ENCODE data around the gene NANOS2. TPM values are rescaled to one million over a fixed set of nuclear protein-coding genes. Genes with fewer than 3 reads are reported as not detected.
"Not testable (repeated sequence)": the region's sequence is repeated elsewhere in the genome, so short reads cannot be mapped to it uniquely, and the experiment has no call there.

NANOS2 gene
- total and polyA plus RNA-seq, 9 donors: not detected

DNA sequence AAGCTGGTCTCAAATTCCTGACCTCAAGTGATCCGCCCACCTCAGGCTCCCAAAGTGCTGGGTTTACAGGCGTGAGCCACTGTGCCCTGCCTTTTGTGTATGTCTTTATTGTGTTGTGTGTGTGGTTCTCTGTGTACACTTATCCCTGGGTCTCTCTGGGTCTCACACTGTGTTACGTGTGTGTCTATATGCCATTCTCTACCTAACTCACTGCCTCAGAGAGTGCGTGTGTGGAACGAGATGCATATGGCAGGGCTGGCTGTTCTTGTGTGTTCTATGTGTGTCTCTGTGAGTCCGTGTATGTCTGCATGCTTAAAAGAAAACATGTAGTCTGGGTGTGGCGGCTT, 40.0 kb downstream of the NANOS2 start:
- Histone ChIP-seq H3K4me3 (no peak overlapping the region), H3K27me3 (no peaks in the 10 kb centered on the region), H3K36me3 (no peaks in the 10 kb centered on the region), H3K4me1 (ENCODE audit: insufficient read depth) (no peaks in the 10 kb centered on the region), H3K9me3 (no peaks in the 10 kb centered on the region), H3K27ac (no peak overlapping the region)
- 84 to 88% (median 87%) methylated on average over 7 of the region's 7 CpGs for WGBS, 3 donors
- no peak for DNase-seq
- TF ChIP-seq, protein P1, sequence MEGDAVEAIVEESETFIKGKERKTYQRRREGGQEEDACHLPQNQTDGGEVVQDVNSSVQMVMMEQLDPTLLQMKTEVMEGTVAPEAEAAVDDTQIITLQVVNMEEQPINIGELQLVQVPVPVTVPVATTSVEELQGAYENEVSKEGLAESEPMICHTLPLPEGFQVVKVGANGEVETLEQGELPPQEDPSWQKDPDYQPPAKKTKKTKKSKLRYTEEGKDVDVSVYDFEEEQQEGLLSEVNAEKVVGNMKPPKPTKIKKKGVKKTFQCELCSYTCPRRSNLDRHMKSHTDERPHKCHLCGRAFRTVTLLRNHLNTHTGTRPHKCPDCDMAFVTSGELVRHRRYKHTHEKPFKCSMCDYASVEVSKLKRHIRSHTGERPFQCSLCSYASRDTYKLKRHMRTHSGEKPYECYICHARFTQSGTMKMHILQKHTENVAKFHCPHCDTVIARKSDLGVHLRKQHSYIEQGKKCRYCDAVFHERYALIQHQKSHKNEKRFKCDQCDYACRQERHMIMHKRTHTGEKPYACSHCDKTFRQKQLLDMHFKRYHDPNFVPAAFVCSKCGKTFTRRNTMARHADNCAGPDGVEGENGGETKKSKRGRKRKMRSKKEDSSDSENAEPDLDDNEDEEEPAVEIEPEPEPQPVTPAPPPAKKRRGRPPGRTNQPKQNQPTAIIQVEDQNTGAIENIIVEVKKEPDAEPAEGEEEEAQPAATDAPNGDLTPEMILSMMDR (IDR thresholded peaks at IDR 0.05): no peak
- TF ChIP-seq EP300 (IDR thresholded peaks at IDR 0.05): no peak
- no peak for TF ChIP-seq POLR2A (IDR thresholded peaks at IDR 0.05)
- intact Hi-C loops (cut with DNase I): loop anchor here in 1 of 4 donors (5.0 kb wide), 1 partner anchor 152 kb away; no protein-coding TSS in a partner anchor

DNA sequence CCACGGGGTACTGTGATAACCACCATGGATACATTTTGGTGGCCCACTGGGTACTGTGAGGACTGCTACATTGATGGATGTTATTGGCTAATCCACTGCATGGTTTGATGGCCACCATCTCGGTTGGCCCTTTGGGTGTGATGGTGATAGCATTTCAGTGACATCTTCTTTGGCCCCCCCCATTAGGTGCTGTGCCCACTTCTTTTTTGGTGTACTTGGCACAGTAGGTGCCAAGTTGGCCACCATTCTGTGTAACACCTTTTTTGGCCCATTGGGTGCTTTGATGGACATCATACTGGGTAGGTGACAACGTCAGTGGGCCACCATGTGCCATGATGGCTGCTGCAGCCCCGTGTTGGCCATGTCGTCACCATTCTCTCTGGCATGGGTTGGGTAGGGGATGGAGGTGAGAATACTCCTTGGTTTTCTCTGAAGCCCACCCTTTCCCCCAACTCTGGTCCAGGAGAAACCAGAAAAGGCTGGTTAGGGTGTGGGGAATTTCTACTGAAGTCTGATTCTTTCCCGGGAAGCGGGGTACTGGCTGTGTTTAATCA, 41.3 kb downstream of the NANOS2 start:
- DNase-seq: no peak
- H3K36me3 ChIP-seq: no peaks in the 10 kb centered on the region
- no peaks in the 10 kb centered on the region for H3K9me3 ChIP-seq
- H3K27ac ChIP-seq: no peak overlapping the region
- TF ChIP-seq POLR2A (IDR thresholded peaks at IDR 0.05): no peak
- no peak for TF ChIP-seq EP300 (IDR thresholded peaks at IDR 0.05)
- TF ChIP-seq, protein P1 (IDR thresholded peaks at IDR 0.05): no peak
- 77 to 82% (median 80%) methylated on average over 7 of the region's 7 CpGs for WGBS, 3 donors
- no peak overlapping the region for H3K4me3 ChIP-seq
- no peaks in the 10 kb centered on the region for H3K27me3 ChIP-seq
- H3K4me1 ChIP-seq (ENCODE audit: insufficient read depth): no peaks in the 10 kb centered on the region
- intact Hi-C loops (cut with DNase I): loop anchor here in 1 of 4 donors (5.0 kb wide), 1 partner anchor 151 kb away; no protein-coding TSS in a partner anchor

DNA sequence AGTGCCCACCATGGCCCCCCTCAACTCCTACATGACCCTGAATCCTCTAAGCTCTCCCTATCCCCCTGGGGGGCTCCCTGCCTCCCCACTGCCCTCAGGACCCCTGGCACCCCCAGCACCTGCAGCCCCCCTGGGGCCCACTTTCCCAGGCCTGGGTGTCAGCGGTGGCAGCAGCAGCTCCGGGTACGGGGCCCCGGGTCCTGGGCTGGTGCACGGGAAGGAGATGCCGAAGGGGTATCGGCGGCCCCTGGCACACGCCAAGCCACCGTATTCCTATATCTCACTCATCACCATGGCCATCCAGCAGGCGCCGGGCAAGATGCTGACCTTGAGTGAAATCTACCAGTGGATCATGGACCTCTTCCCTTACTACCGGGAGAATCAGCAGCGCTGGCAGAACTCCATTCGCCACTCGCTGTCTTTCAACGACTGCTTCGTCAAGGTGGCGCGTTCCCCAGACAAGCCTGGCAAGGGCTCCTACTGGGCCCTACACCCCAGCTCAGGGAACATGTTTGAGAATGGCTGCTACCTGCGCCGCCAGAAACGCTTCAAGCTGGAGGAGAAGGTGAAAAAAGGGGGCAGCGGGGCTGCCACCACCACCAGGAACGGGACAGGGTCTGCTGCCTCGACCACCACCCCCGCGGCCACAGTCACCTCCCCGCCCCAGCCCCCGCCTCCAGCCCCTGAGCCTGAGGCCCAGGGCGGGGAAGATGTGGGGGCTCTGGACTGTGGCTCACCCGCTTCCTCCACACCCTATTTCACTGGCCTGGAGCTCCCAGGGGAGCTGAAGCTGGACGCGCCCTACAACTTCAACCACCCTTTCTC, 42.3 kb downstream of the NANOS2 start:
- DNase-seq: no peak
- Histone ChIP-seq H3K4me3 (no peak overlapping the region), H3K27ac (no peak overlapping the region), H3K4me1 (ENCODE audit: insufficient read depth) (no peaks in the 10 kb centered on the region), H3K27me3 (no peaks in the 10 kb centered on the region), H3K36me3 (no peaks in the 10 kb centered on the region), H3K9me3 (no peaks in the 10 kb centered on the region)
- TF ChIP-seq EP300 (IDR thresholded peaks at IDR 0.05): no peak
- TF ChIP-seq, protein P1 (IDR thresholded peaks at IDR 0.05): no peak
- TF ChIP-seq POLR2A (IDR thresholded peaks at IDR 0.05): no peak
- 90 to 91% (median 91%) methylated on average over 33 to 34 of the region's 34 CpGs for WGBS, 3 donors
- intact Hi-C loops (cut with DNase I): loop anchor here in 1 of 4 donors (5.0 kb wide), 1 partner anchor 150 kb away; no protein-coding TSS in a partner anchor

DNA sequence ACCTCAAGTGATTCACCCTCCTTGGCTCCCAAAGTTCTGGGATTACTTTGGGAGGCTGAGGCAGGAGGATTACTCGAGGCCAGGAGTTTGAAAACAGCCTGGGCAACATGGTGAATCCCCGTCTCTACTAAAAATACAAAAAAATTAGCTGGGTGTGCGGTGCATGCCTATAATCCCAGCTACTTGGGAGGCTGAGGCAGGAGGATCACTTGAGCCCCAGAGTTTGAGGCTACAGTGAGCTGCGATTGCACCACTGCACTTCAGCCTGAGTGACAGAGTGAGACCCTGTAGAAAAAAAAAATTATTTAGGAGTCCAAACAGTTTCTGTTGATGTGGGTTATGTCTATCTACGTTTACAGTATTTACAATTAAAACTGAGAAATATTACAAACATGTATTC, 43.8 kb downstream of the NANOS2 start:
- intact Hi-C loops (cut with DNase I): loop anchor here in 1 of 4 donors (5.0 kb wide), 1 partner anchor 148 kb away; no protein-coding TSS in a partner anchor
- H3K9me3 ChIP-seq: no peaks in the 10 kb centered on the region
- no peaks in the 10 kb centered on the region for H3K27me3 ChIP-seq
- TF ChIP-seq, protein P1 (IDR thresholded peaks at IDR 0.05): no peak
- TF ChIP-seq EP300 (IDR thresholded peaks at IDR 0.05) (no peak), POLR2A (IDR thresholded peaks at IDR 0.05) (no peak)
- H3K4me3 ChIP-seq: no peak overlapping the region
- no peak for DNase-seq
- no peaks in the 10 kb centered on the region for H3K36me3 ChIP-seq
- 73 to 87% (median 76%) methylated on average over 5 of the region's 5 CpGs for WGBS, 3 donors
- H3K4me1 ChIP-seq (ENCODE audit: insufficient read depth): no peaks in the 10 kb centered on the region
- no peak overlapping the region for H3K27ac ChIP-seq

DNA sequence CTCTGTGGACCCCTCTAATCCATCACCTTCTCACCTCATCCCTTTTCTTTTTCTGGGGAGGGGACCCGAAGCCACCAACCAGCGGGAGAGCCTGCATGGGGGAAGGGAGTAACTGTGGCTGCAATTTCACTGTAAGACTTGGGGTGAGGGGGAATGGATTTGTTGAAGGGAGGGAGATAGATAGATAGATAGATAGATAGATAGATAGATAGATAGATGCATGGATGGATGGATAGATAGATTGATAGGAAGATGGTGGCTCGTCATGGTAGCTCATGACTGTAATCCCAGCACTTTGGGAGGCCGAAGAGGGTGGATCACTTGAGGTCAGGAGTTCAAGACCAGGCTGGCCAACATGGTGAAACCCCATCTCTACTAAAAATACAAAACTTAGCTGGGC, 47.3 kb downstream of the NANOS2 start:
- WGBS, 3 donors: 59 to 70% (median 67%) methylated on average over 4 of the region's 4 CpGs
- H3K4me3 ChIP-seq; H3K4me1 ChIP-seq (ENCODE audit: insufficient read depth); H3K9me3 ChIP-seq; DNase-seq; H3K27me3 ChIP-seq; intact Hi-C loops (cut with DNase I); H3K36me3 ChIP-seq; H3K27ac ChIP-seq: not testable (repeated sequence)
